AG04450 (cell line): Measurements from ENCODE around the gene TMOD2. TPM values are rescaled to one million over a fixed set of nuclear protein-coding genes. Genes with fewer than 3 reads are reported as not detected.

ENCODE experiments used
- CTCF ChIA-PET: fragments of 300-600, 350-600 bp; formaldehyde crosslinking; extraction: SDS; loops from one replicate; lab custom pipeline; 2022; ENCODE audit warnings: antibody characterized with exemption, inconsistent platforms; lab: Charles Lee
- POLR2A ChIA-PET: fragments of 350-600 bp; formaldehyde crosslinking; extraction: SDS; loops from one replicate; lab custom pipeline; 2021; ENCODE audit warnings: antibody characterized with exemption, inconsistent platforms; lab: Yijun Ruan, JAX
- DNase-seq: peaks from one replicate; pipeline ENCODE4 v3.0.0-alpha.2; 2011; ENCODE audit warnings: low read depth, low spot score
- H3K27ac ChIP-seq: one replicate; pipeline ENCODE4 v1.5.1; 2012; ENCODE audit warnings: low read depth, low read length, control low read depth
- H3K27me3 ChIP-seq: one replicate; pipeline ENCODE4 v1.6.0; 2012; ENCODE audit warnings: low read length; ENCODE audit not compliant: control insufficient read depth, insufficient read depth
- H3K4me3 ChIP-seq: 2 replicates; pipeline ENCODE4 v1.5.1; 2011; ENCODE audit warnings: mild to moderate bottlenecking, low read depth, low read length, control low read depth
- H3K9me3 ChIP-seq: 2 replicates; pipeline ENCODE4 v1.5.1; 2012; ENCODE audit warnings: low read length; ENCODE audit not compliant: control insufficient read depth, insufficient read depth
- polyA plus RNA-seq: library from polyadenylated mRNA; depleted of rRNA; stranded (reverse); fragments of >200 nt; gene quantifications from 2 replicates; pipeline ENCODE4 v1.2.3, GENCODE V29; 2011
- TF ChIP-seq, protein P1 (sequence below): IDR thresholded peaks from 2 replicates; pipeline ENCODE4 v1.5.1; 2011; ENCODE audit warnings: low read depth, low read length, control low read depth, inconsistent platforms

Gene TMOD2
- polyA plus RNA-seq, 1 experiment: 3.2 TPM

DNA sequence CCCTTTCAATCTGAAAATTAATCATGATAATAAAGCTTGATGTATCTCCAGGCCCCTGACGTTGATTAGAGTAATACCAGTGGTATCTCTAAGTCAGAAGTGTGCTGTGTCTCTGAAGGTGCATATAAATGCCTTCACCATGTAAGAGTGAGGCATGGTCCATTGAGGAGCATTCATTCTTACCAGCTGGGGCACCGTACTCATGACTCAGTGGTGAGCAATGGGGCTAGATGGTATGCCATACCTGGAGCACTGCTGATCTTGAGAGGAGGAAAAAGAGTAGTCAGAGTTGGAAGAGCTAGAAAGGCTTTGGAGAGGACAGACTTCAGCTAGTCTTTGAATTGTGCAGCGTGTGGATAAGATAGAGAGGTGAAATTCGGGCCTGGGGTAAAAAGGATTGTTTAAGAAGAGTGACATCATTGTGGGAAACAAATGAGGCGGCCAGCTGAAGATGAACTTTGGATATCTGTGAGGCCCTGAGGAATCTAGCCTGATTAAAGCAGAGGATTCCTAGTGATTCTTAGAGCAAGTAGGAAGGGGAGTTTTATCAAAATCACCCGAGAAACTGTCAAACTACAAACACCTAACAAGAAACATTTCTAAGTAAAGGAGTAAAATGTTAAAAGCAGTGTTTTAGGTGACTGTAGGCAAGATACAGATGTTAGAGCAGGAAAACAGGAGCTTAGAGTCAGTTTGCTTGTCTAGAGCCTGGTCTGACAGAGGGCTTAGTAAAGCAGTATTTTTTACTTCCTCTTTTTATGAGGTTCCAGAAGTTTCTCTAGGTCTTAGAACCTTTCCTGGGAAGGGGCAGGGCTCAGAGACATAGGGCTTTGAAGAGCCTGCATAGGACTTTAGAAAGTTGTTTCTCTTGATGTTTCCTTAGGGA, 91.7 kb downstream of the TMOD2 start:
- TF ChIP-seq, protein P1, sequence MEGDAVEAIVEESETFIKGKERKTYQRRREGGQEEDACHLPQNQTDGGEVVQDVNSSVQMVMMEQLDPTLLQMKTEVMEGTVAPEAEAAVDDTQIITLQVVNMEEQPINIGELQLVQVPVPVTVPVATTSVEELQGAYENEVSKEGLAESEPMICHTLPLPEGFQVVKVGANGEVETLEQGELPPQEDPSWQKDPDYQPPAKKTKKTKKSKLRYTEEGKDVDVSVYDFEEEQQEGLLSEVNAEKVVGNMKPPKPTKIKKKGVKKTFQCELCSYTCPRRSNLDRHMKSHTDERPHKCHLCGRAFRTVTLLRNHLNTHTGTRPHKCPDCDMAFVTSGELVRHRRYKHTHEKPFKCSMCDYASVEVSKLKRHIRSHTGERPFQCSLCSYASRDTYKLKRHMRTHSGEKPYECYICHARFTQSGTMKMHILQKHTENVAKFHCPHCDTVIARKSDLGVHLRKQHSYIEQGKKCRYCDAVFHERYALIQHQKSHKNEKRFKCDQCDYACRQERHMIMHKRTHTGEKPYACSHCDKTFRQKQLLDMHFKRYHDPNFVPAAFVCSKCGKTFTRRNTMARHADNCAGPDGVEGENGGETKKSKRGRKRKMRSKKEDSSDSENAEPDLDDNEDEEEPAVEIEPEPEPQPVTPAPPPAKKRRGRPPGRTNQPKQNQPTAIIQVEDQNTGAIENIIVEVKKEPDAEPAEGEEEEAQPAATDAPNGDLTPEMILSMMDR: no peak

DNA sequence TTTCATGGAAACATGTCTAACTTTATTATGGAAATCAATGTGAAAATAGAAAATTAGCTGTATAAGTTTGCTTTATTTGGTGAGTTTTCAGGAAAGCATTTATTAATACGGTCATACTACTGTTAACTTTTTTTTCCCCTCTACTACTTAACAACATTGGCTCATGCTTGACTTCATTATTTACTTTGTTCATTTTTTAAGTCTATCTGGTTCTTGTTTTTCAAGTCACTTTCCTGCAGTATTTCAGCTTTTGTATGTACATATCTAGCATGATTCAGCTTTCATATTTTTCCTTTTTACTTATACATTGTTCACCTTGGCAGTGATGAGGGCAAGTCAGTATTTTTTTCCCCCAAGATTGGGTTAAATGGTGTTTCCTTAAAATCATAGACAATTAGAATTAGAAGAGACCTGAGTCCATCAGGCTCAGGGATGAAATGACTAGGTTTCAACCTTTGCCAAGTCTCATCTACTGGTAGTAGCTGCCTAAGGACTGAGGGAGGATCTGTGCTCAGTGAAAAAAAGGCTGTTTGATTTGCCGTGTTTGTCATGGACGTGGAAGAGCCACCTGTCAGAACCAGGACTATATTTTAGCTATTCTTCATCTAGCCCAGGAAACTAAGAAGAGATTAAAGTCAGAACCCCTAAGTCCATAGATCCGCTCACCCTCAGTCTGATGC, 93.5 kb downstream of the TMOD2 start:
- H3K27me3 ChIP-seq: no peaks in the 10 kb centered on the region
- DNase-seq: no peak
- H3K4me3 ChIP-seq: no peak overlapping the region
- ChIA-PET POLR2A (no interaction called here), CTCF (interaction anchor here (1.0 to 1.5 kb wide), 3 partner anchors 10 to 44 kb away, joined by 3 to 5 read pairs (median 5); no protein-coding TSS in a partner anchor)
- no peak overlapping the region for H3K27ac ChIP-seq
- TF ChIP-seq, protein P1: no peak
- no peaks in the 10 kb centered on the region for H3K9me3 ChIP-seq

More for the DNA sequence above, 91.7 kb downstream of the TMOD2 start:
- Histone ChIP-seq H3K27ac (no peak overlapping the region), H3K9me3 (no peaks in the 10 kb centered on the region), H3K4me3 (no peak overlapping the region), H3K27me3 (no peaks in the 10 kb centered on the region)
- DNase-seq: no peak
- ChIA-PET CTCF (interaction anchor here (0.7 to 1.3 kb wide), 5 partner anchors 18 to 460 kb away, joined by 3 to 8 read pairs (median 3); no protein-coding TSS in a partner anchor), POLR2A (interaction anchor here (0.6 to 0.7 kb wide), 2 partner anchors 25 to 756 kb away, joined by 3 read pairs; no protein-coding TSS in a partner anchor)

DNA sequence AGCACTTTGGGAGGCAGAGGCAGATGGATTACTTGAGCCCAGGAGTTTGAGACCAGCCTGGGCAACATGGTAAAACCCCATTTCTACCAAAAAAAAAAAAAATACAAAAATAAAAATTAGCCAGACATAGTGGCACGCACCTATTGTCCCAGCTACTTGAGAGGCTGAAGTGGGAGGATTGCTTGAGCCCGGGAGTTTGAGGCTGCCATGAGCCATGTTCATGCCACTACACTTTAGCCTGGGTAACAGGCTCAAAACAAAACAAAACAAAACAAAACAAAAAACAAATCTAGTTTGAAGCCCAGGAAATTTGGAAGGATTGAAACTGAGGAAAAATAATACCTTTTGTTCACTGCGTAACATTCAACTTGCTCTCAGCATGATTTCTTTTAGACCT, 94.7 kb downstream of the TMOD2 start:
- H3K27me3 ChIP-seq: no peaks in the 10 kb centered on the region
- CTCF ChIA-PET: interaction anchor here (1.5 kb wide), 1 partner anchor 37 kb away, joined by 5 read pairs; no protein-coding TSS in a partner anchor
- DNase-seq: no peak
- no peak overlapping the region for H3K4me3 ChIP-seq
- POLR2A ChIA-PET: no interaction called here
- TF ChIP-seq, protein P1: no peak
- no peaks in the 10 kb centered on the region for H3K9me3 ChIP-seq
- peak overlapping the region; percentile 72 for H3K27ac ChIP-seq

DNA sequence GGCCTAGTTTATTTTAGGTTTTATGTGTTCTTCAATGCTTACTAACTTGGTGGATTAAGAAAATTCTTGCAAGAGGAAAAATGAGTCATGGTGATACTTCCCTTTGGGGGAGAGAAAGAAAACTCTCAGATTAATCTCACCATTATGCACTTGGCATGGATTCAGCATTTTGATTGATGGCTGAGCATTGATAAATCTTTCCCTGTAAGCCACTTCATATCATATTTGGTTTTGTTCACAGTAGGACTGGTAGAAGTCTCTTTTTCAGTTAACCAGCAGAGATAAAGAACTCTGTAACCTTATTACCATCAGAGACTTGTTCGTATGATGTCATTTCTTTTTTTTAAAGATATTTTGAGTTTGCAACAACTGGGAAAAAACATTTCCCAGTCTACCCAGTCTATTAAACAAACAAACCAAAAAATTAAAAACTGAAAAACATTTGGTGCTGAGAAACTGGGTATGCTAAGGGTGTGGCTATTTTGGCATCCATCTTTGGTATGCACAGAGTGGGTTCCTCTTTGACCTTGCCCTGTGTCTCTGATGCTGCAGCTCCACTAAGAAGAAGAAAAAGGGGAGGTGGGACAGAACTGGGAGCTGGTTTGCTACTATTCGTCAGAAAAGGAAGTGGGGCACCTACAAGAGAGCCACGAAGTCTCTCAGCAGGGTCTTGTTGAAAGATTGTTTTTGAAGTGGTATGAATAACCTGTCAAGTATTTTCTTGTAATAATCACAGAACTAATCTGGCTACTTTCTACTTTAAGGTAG, 95.2 kb downstream of the TMOD2 start:
- ChIA-PET CTCF (no interaction called here), POLR2A (no interaction called here)
- no peak for DNase-seq
- H3K27ac ChIP-seq: no peak overlapping the region
- H3K4me3 ChIP-seq: no peak overlapping the region
- H3K27me3 ChIP-seq: no peaks in the 10 kb centered on the region
- TF ChIP-seq, protein P1: no peak
- H3K9me3 ChIP-seq: no peaks in the 10 kb centered on the region
